Central memory CD4-positive, alpha-beta T cell (primary cell): ENCODE measurements around the gene GLB1L3.
"Not testable (repeated sequence)": the region's sequence is repeated elsewhere in the genome, so short reads cannot be mapped to it uniquely, and the experiment has no call there.

Source experiments
- DNase-seq: peaks from one replicate; pipeline ENCODE4 v3.0.0; 2022

The GLB1L3 gene

DNA sequence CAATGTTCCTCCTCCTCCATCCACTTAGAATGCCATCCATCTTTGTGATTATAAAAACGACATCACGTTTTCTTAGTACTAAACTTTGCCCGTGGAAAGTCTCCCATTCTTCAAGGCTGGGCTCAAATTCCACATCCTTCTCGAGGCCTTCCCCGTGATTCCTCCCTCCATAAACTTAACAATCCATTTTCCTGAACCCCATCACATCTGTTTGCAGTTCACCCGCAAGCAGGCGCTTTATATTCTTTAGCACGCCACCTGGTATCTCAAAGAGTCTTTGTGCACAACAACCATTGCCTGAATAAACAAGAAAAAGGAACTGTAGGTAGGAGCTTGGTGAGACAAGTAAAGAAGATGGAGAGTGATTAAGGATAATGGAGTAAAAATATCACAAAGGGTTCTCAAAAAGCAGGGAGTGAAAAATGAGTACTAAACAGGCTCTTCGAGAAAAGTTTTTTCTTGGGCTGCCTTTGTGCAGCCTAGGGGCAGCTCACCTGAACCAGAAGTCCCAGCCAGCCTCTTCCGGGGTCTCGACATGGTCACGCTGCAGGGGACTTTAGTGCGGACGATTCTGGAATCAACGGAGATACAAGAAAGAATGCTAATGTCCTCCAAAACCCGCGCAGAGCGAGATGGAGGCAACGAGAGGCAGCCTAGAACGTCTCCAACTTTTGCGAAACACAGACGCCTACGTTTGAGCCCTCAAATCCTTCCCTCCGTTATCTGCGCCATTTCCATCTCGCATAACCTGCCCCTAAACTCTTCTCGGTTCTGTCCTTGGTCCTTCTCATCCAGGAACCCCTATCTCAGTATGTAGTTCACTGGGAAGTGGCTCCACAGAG, 23.6 kb upstream of the GLB1L3 start:
- no peak for DNase-seq

GRCh38 chr11:134253188-134253993, 22.8 kb upstream of the GLB1L3 start, which contains the start of the genes ACAD8 and THYN1:
Gene ACAD8 (plus strand): TSS chr11:134253568. CDS start chr11:134253601, 33 bp downstream.
Gene THYN1 (minus strand): TSS chr11:134253352. CDS start chr11:134252882, 470 bp downstream.
- DNase-seq: peak; percentile 95

DNA sequence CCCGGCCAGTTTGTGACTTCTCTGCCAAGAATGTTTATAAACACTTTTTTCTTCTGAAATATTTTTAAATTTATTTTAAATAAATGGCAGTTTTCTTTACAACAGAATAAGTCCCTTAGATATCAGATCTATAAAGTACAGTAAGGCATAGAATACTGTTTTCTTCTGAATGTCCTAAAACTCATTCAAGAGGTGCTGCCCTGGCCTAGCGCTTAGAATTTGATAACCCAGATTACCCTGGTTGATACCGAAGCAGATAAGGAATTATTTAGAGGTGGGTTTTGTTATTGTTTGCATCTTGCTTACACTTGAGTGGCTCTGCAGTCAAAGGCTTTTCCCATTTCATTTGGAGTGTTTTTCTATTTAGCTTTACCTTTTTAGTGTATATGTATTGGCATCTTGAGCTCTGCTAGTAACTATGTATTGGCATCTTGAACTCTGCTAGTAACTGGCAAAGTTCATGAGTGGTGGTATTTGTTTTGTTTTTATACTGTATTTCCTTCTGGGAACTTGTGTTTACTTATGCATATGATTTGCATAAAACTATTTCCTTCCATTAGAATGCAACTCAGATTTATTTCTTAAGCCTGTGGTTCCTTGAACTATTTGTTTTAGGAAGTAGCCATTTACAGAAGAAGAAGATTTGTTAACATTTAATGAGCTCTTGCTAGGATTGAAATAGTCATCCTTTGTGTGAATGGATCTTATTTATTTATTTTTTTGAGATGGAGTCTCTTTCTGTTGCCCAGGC, 21.6 kb upstream of the GLB1L3 start:
- no peak for DNase-seq

- not testable (repeated sequence) for DNase-seq
These were observed 21.0 kb upstream of the GLB1L3 start for GRCh38 chr11:134255184-134255561.

- DNase-seq: no peak
These were observed 19.1 kb upstream of the GLB1L3 start for GRCh38 chr11:134257101-134257500.

DNA sequence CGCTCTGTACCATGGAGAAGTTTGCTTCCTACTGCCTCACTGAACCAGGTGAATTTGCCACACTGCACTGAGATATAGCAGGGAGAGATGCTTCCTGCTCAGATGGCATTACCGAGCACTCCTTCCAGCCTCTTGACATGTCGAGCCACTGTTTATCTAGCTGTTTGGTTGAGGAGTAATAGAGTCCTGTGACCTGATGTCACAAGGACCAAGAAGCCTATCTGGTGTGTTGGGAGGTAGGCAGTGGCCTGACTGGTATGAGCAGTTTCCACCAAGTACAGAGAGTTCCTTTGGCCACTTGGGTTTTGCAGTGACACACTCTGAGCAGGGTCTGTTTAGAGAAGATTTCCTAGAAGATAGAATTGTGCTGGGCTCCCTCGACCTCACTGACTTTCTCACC, 17.6 kb upstream of the GLB1L3 start:
- no peak for DNase-seq

GRCh38 chr11:134260503-134260902, 15.7 kb upstream of the GLB1L3 start:
- no peak for DNase-seq

- DNase-seq: no peak
These were observed 15.2 kb upstream of the GLB1L3 start for GRCh38 chr11:134260983-134261382.

- peak; percentile 25 for DNase-seq
These were observed 14.3 kb upstream of the GLB1L3 start for GRCh38 chr11:134261626-134262488.

GRCh38 chr11:134264966-134265764, 11.0 kb upstream of the GLB1L3 start:
- no peak for DNase-seq

- DNase-seq: no peak
These were observed 9.7 kb upstream of the GLB1L3 start for GRCh38 chr11:134266440-134266839.

DNA sequence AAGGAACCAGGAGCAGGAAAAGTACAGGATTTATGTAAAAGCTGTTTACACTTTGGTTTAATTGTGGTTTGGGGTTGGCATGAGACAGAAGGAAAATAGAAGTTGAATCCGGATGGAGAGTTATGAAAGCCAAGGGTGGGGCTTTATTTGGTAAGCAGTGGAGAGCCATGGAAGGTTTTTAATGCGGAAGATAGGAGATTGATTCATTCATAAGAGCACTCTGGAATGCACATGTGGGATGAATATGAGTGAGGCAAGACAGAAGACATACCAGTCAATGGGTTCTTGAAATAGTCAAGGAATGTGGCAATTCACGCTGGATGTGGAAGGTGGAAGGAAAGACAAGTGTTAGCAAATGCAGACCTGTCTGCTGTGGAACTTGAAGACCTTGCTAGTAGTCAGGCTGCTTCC, 9.3 kb upstream of the GLB1L3 start:
- no peak for DNase-seq

DNA sequence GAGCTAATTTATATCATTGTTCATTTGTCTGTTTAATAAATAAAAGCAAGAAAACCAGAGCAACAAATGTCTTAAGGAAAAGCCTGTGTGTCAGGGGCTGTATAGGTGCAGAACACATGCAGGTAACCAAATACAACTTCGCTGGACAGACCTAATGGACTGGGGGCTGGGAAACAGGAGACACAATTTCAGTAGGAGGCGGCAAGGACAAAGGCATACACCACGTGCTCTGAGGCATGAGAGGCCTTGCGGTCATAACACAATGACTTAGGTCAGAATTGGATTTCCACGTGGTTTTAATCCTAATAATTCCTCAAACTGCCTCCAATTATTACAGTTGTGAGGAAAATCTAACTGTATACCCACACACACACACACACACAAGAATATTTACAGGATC, 8.7 kb upstream of the GLB1L3 start:
- no peak for DNase-seq

- DNase-seq: no peak
These were observed 8.2 kb upstream of the GLB1L3 start for GRCh38 chr11:134267966-134268365.

DNA sequence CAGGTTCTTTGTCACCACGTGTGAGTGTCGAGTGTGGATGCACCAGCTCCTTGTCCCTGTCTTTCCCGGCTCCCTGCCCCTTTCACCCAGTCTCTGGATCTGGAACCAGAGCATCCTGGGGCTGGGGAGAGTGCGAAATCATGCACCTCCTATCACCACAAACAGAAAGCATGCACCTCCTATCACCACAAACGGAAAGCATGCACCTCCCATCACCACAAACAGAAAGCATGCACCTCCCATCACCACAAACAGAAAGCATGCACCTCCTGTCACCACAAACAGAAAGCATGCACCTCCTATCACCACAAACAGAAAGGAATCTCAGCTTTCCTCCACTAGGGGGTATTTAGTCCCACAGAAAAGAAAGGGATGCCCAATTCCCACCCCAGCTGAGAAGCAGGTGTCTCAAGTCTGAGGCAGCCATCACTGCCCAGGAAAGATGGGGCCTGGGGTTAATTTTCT, 5.9 kb upstream of the GLB1L3 start:
- peak; percentile 45 for DNase-seq

DNA sequence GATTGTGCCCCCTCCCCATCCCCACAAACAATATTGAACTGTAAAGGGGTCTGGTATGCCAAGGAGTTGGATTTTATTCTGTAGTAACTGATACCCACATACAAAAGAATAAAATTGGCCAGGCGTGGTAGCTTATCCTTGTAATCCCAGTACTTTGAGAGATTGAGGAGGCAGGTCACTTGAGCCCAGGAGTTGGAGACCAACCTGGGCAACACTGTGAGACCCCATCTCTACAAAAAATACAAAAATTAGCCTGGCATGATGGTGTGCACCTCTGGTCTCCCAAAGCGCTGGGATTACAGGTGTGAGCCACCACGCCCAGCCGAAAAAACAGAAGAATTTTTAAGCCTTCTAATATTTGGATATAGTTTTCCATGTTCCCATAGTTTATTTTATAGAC, 4.2 kb upstream of the GLB1L3 start:
- no peak for DNase-seq

- DNase-seq: no peak
These were observed 3.5 kb upstream of the GLB1L3 start for GRCh38 chr11:134272381-134273316.

GRCh38 chr11:134273317-134273712, 2.9 kb upstream of the GLB1L3 start:
- DNase-seq: no peak

DNA sequence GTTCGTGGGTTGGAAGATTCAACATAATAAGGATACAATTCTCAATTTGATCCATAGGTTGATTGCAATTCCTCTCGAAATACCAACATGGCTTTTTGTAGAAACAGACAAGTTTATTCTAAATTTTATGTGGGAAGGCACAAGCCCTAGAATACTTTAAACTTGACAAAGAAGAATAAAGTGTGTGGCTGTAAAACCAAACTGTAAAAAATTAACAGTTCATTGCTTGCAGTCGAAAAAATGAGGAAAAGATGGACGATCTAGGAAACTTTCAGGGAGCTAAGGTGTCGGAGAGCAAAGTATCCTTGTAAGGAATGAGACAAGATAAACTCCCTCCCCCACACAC, 1.0 kb upstream of the GLB1L3 start:
- no peak for DNase-seq
